Liver (tissue), 9 donors: ENCODE results near the gene C10orf143. TPM values are rescaled to one million over a fixed set of nuclear protein-coding genes. Genes with fewer than 3 reads are reported as not detected.

Source experiments
- DNase-seq: peaks from one replicate; pipeline ENCODE4 v3.0.0-alpha.2; 2017; ENCODE audit warnings: low spot score
- H3K27ac ChIP-seq, 2 donors: one replicate each; pipeline ENCODE4 v1.7.0; 2013; ENCODE audit warnings: inconsistent platforms in 2 of 2, low read length in 2 of 2, control low read depth in 1 of 2, low read depth in 1 of 2, mild to moderate bottlenecking in 1 of 2
- H3K27me3 ChIP-seq, 4 donors: one replicate each; pipeline versions ENCODE4 v1.6.1 to v1.7.0; 2013; ENCODE audit warnings: low read length in 3 of 4, inconsistent platforms in 1 of 4, mild to moderate bottlenecking in 1 of 4, moderate library complexity in 1 of 4; ENCODE audit not compliant: control insufficient read depth in 4 of 4, insufficient read depth in 4 of 4
- H3K36me3 ChIP-seq, 4 donors: one replicate each; pipeline versions ENCODE4 v1.6.1 to v1.7.0; 2013; ENCODE audit warnings: low read length in 3 of 4, mild to moderate bottlenecking in 3 of 4, low read depth in 1 of 4, moderate library complexity in 1 of 4; ENCODE audit not compliant: control insufficient read depth in 4 of 4, insufficient read depth in 3 of 4
- H3K4me1 ChIP-seq, 4 donors: one replicate each; pipeline versions ENCODE4 v1.6.1 to v1.7.0; 2013; ENCODE audit warnings: low read length in 3 of 4, mild to moderate bottlenecking in 3 of 4, moderate library complexity in 1 of 4; ENCODE audit not compliant: control insufficient read depth in 4 of 4, insufficient read depth in 4 of 4
- H3K4me3 ChIP-seq, 3 donors: one replicate each; pipeline versions ENCODE4 v1.6.1 to v1.7.0; 2013; ENCODE audit warnings: low read length in 3 of 3, control low read depth in 1 of 3, low read depth in 1 of 3, mild to moderate bottlenecking in 1 of 3
- H3K9ac ChIP-seq, 2 donors: one replicate each; pipeline ENCODE4 v1.7.0; 2013; ENCODE audit warnings: low read length in 2 of 2, mild to moderate bottlenecking in 2 of 2, moderate library complexity in 2 of 2, control low read depth in 1 of 2, low read depth in 1 of 2
- H3K9me3 ChIP-seq, 4 donors: one replicate each; pipeline versions ENCODE4 v1.6.1 to v1.7.0; 2013; ENCODE audit warnings: low read length in 3 of 4; ENCODE audit not compliant: control insufficient read depth in 4 of 4
- ATF3 ChIP-seq: IDR thresholded peaks from 2 replicates; pipeline ENCODE4 v1.6.1; 2016; ENCODE audit warnings: antibody characterized with exemption
- EGR1 ChIP-seq, 2 donors: IDR thresholded peaks; 2 replicates each; pipeline ENCODE4 v1.6.1; 2016 to 2018; ENCODE audit warnings: antibody characterized with exemption in 2 of 2, low read depth in 2 of 2
- FOXA1 ChIP-seq: IDR thresholded peaks from 2 replicates; pipeline ENCODE4 v1.6.1; 2016; ENCODE audit warnings: antibody characterized with exemption
- FOXA2 ChIP-seq: IDR thresholded peaks from 2 replicates; pipeline ENCODE4 v1.6.1; 2016; ENCODE audit warnings: antibody characterized with exemption
- GABPA ChIP-seq, 2 donors: IDR thresholded peaks in 1 of 2; conservative IDR thresholded peaks in 1 of 2; 2 replicates each; pipeline ENCODE4 v1.6.1; 2016; ENCODE audit warnings: antibody characterized with exemption in 2 of 2, mild to moderate bottlenecking in 1 of 2, moderate library complexity in 1 of 2
- HNF4G ChIP-seq: IDR thresholded peaks from 2 replicates; pipeline ENCODE4 v1.6.1; 2016; ENCODE audit warnings: antibody characterized with exemption
- JUND ChIP-seq, 2 donors: IDR thresholded peaks; 2 replicates each; pipeline ENCODE4 v1.6.1; 2016; ENCODE audit warnings: antibody characterized with exemption in 2 of 2
- NR2F2 ChIP-seq: IDR thresholded peaks from 2 replicates; pipeline ENCODE4 v1.6.1; 2016; ENCODE audit warnings: antibody characterized with exemption
- RAD21 ChIP-seq, 2 donors: IDR thresholded peaks; 2 replicates each; pipeline ENCODE4 v1.6.1; 2016; ENCODE audit warnings: antibody characterized with exemption in 2 of 2, mild to moderate bottlenecking in 2 of 2
- RXRA ChIP-seq, 2 donors: IDR thresholded peaks; 2 replicates each; pipeline ENCODE4 v1.6.1; 2017 to 2018; ENCODE audit warnings: antibody characterized with exemption in 2 of 2, mild to moderate bottlenecking in 1 of 2
- SP1 ChIP-seq: IDR thresholded peaks from 2 replicates; pipeline ENCODE4 v1.6.1; 2018; ENCODE audit warnings: antibody characterized with exemption, mild to moderate bottlenecking
- TAF1 ChIP-seq: conservative IDR thresholded peaks from 2 replicates; pipeline ENCODE4 v1.6.1; 2016; ENCODE audit warnings: antibody characterized with exemption, mild to moderate bottlenecking
- YY1 ChIP-seq: IDR thresholded peaks from 2 replicates; pipeline ENCODE4 v1.6.1; 2016; ENCODE audit warnings: antibody characterized with exemption, mild to moderate bottlenecking
- WGBS: extraction: QIAGEN DNeasy Blood & Tissue Kit; methylation state at CpG from one replicate; pipeline ENCODE4 v1.1.7; 2013; 5-methylcytosine and 5-hydroxymethylcytosine counted together
- polyA plus RNA-seq, 2 donors: library from polyadenylated mRNA; stranded (reverse) in 1 of 2; unstranded in 1 of 2; fragments of 200-250 nt in 1 of 2; fragments of >200 nt in 1 of 2; fragmentation: Nextera tagmentation in 1 of 2; extraction: Ambion mirVana in 1 of 2; gene quantifications; one replicate each; pipeline versions ENCODE4 v1.2.1 to v1.2.3, GENCODE V29; 2013 to 2015
- total RNA-seq, 2 donors: library from RNA; depleted of rRNA; stranded (reverse); fragments of >200 nt; gene quantifications; one replicate each; pipeline ENCODE4 v1.2.3, GENCODE V29; 2014
- TF ChIP-seq, protein P1 (sequence below): IDR thresholded peaks from 2 replicates; pipeline ENCODE4 v1.6.1; 2016; ENCODE audit warnings: antibody characterized with exemption, mild to moderate bottlenecking
- TF ChIP-seq, protein P2 (sequence below): fragments of 150-350 bp; IDR thresholded peaks from 2 replicates; pipeline ENCODE4 v1.5.1; 2017; ENCODE audit warnings: improper control_type of control experiment, low read depth, low read length; ENCODE audit not compliant: missing input control
- TF ChIP-seq, protein P3 (sequence below): IDR thresholded peaks from 2 replicates; pipeline ENCODE4 v1.6.1; 2016; ENCODE audit warnings: antibody characterized with exemption
- donor health status: healthy.
- donor health status: healthy.
- donor health status: healthy.
- donor health status: healthy.
- donor health status: healthy.

The C10orf143 gene
- total and polyA plus RNA-seq, 4 donors, result 0.14 to 2.7 (median 1.2) TPM

- WGBS, result 86% methylated on average over 3 of the region's 3 CpGs
- H3K4me1 ChIP-seq, result no peaks in the 10 kb centered on the region
- TF ChIP-seq JUND (IDR thresholded peaks at IDR 0.05) (no peak), NR2F2 (no peak), RAD21 (IDR thresholded peaks at IDR 0.05) (no peak), GABPA (IDR thresholded peaks at IDR 0.05 in 1 of 2, conservative IDR thresholded peaks at IDR 0.05 in 1 of 2) (no peak), FOXA1 (no peak), EGR1 (IDR thresholded peaks at IDR 0.05; ENCODE audit: low read depth in 2 of 2) (no peak), TAF1 (no peak), ATF3 (no peak), RXRA (IDR thresholded peaks at IDR 0.05) (no peak), FOXA2 (no peak), YY1 (no peak), SP1 (no peak)
- TF ChIP-seq, protein P1, sequence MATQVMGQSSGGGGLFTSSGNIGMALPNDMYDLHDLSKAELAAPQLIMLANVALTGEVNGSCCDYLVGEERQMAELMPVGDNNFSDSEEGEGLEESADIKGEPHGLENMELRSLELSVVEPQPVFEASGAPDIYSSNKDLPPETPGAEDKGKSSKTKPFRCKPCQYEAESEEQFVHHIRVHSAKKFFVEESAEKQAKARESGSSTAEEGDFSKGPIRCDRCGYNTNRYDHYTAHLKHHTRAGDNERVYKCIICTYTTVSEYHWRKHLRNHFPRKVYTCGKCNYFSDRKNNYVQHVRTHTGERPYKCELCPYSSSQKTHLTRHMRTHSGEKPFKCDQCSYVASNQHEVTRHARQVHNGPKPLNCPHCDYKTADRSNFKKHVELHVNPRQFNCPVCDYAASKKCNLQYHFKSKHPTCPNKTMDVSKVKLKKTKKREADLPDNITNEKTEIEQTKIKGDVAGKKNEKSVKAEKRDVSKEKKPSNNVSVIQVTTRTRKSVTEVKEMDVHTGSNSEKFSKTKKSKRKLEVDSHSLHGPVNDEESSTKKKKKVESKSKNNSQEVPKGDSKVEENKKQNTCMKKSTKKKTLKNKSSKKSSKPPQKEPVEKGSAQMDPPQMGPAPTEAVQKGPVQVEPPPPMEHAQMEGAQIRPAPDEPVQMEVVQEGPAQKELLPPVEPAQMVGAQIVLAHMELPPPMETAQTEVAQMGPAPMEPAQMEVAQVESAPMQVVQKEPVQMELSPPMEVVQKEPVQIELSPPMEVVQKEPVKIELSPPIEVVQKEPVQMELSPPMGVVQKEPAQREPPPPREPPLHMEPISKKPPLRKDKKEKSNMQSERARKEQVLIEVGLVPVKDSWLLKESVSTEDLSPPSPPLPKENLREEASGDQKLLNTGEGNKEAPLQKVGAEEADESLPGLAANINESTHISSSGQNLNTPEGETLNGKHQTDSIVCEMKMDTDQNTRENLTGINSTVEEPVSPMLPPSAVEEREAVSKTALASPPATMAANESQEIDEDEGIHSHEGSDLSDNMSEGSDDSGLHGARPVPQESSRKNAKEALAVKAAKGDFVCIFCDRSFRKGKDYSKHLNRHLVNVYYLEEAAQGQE, result no peak
- TF ChIP-seq, protein P2, sequence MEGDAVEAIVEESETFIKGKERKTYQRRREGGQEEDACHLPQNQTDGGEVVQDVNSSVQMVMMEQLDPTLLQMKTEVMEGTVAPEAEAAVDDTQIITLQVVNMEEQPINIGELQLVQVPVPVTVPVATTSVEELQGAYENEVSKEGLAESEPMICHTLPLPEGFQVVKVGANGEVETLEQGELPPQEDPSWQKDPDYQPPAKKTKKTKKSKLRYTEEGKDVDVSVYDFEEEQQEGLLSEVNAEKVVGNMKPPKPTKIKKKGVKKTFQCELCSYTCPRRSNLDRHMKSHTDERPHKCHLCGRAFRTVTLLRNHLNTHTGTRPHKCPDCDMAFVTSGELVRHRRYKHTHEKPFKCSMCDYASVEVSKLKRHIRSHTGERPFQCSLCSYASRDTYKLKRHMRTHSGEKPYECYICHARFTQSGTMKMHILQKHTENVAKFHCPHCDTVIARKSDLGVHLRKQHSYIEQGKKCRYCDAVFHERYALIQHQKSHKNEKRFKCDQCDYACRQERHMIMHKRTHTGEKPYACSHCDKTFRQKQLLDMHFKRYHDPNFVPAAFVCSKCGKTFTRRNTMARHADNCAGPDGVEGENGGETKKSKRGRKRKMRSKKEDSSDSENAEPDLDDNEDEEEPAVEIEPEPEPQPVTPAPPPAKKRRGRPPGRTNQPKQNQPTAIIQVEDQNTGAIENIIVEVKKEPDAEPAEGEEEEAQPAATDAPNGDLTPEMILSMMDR, result no peak
- TF ChIP-seq, protein P3, sequence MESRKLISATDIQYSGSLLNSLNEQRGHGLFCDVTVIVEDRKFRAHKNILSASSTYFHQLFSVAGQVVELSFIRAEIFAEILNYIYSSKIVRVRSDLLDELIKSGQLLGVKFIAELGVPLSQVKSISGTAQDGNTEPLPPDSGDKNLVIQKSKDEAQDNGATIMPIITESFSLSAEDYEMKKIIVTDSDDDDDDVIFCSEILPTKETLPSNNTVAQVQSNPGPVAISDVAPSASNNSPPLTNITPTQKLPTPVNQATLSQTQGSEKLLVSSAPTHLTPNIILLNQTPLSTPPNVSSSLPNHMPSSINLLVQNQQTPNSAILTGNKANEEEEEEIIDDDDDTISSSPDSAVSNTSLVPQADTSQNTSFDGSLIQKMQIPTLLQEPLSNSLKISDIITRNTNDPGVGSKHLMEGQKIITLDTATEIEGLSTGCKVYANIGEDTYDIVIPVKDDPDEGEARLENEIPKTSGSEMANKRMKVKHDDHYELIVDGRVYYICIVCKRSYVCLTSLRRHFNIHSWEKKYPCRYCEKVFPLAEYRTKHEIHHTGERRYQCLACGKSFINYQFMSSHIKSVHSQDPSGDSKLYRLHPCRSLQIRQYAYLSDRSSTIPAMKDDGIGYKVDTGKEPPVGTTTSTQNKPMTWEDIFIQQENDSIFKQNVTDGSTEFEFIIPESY, result no peak
- no peak for DNase-seq
- H3K36me3 ChIP-seq, result peaks cover 0 to 2% (median under 1%) of the 10 kb centered on the region in 4 donors
- H3K27ac ChIP-seq, result no peak overlapping the region
- H3K27me3 ChIP-seq, result no peaks in the 10 kb centered on the region
- no peak overlapping the region for H3K4me3 ChIP-seq
- H3K9me3 ChIP-seq, result no peaks in the 10 kb centered on the region
- no peak overlapping the region for H3K9ac ChIP-seq
Measured at GRCh38 chr10:130078120-130078519, 32.5 kb downstream of the C10orf143 start.

DNA sequence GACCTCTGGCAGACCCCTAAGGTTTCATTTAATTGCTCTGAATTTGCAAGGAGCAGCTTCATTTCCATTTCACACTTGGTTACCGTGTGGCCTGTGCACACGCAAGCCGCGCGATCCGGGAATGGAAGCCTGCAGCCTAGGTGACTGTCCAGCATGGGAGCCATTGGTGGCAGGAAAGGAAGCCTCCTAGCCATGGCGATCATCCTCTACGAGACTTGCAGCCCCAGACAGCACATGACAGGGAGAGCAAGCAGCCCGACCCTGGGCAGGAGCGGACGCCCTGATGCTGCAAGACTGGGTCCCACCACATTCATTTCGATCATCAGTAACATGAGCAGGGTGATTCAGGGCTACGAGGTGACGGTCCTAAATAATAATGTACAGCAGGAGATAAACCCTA lies 33.9 kb downstream of the C10orf143 start:
- Histone ChIP-seq H3K9ac (no peak overlapping the region), H3K36me3 (peaks cover 0 to 2% (median under 1%) of the 10 kb centered on the region in 4 donors), H3K27me3 (no peaks in the 10 kb centered on the region), H3K27ac (no peak overlapping the region), H3K9me3 (no peaks in the 10 kb centered on the region), H3K4me1 (no peaks in the 10 kb centered on the region), H3K4me3 (no peak overlapping the region)
- no peak for TF ChIP-seq RXRA (IDR thresholded peaks at IDR 0.05)
- TF ChIP-seq, protein P2, result no peak
- no peak for TF ChIP-seq HNF4G
- TF ChIP-seq GABPA (IDR thresholded peaks at IDR 0.05 in 1 of 2, conservative IDR thresholded peaks at IDR 0.05 in 1 of 2), result no peak
- TF ChIP-seq, protein P3, result no peak
- WGBS, result 96% methylated on average over 14 of the region's 14 CpGs
- DNase-seq, result no peak
